Activated CD8-positive, alpha-beta T cell treated with anti-CD3 and anti-CD28 coated beads for 36 hours (primary cell): ENCODE results near the gene DEPP1. TPM values are rescaled to one million over a fixed set of nuclear protein-coding genes. Genes with fewer than 3 reads are reported as not detected.
A peak's percentile ranks its signal among the peaks of the same experiment; 100 is the strongest.
"Not testable (repeated sequence)": the region's sequence is repeated elsewhere in the genome, so short reads cannot be mapped to it uniquely, and the experiment has no call there.

Experiments used
- ATAC-seq: fragments of 200-7000 bp; cut with Tn5 transposase; one replicate; pipeline ENCODE4 v1.10.0; 2021; ENCODE audit warnings: mild to moderate bottlenecking, moderate library complexity
- CTCF ChIA-PET: fragments of 350-600 bp; sonication (Branson Sonifier 250); formaldehyde crosslinking; loops from one replicate; lab custom pipeline; 2021; ENCODE audit warnings: antibody characterized with exemption; lab: Charles Lee
- POLR2A ChIA-PET: fragments of 350-600 bp; sonication (Branson Sonifier 250); formaldehyde crosslinking; loops from one replicate; lab custom pipeline; 2021; ENCODE audit warnings: antibody characterized with exemption; lab: Charles Lee
- DNase-seq: peaks from one replicate; pipeline ENCODE4 v3.0.0-alpha.2; 2020
- H3K27ac Mint-ChIP-seq: one replicate; pipeline ENCODE4 v1.8.0; 2021; ENCODE audit warnings: mild to moderate bottlenecking, mixed read lengths
- H3K27me3 Mint-ChIP-seq: one replicate; pipeline ENCODE4 v1.8.0; 2021; ENCODE audit warnings: mixed read lengths
- H3K36me3 Mint-ChIP-seq: one replicate; pipeline ENCODE4 v1.8.0; 2021; ENCODE audit warnings: low read depth, mixed read lengths
- H3K4me1 Mint-ChIP-seq: one replicate; pipeline ENCODE4 v1.8.0; 2021; ENCODE audit warnings: low read depth, mixed read lengths
- H3K4me3 Mint-ChIP-seq: one replicate; pipeline ENCODE4 v1.8.0; 2021; ENCODE audit warnings: mild to moderate bottlenecking, moderate library complexity, mixed read lengths
- H3K9me3 Mint-ChIP-seq: one replicate; pipeline ENCODE4 v1.8.0; 2021; ENCODE audit warnings: mixed read lengths
- CTCF ChIP-seq: fragments of 200-600 bp; IDR thresholded peaks from one replicate; pipeline ENCODE4 v1.8.0; 2022; ENCODE audit warnings: antibody characterized with exemption, mild to moderate bottlenecking
- intact Hi-C: fragments of 100-400 bp; cut with micrococcal nuclease; formaldehyde crosslinking; loops from one replicate; pipeline ENCODE4 v1.10.0; 2022
- total RNA-seq, 2 experiments: library from RNA; stranded (reverse); gene quantifications; one replicate each; pipeline ENCODE4 v1.2.3, GENCODE V29; 2021

DEPP1 gene
- total RNA-seq: under 1 TPM; 0.16 to 0.27 TPM

GRCh38 chr10:44978570-44979280 lies at the start of gene DEPP1:
DEPP1 (minus strand) TSS chr10:44978809; CDS start chr10:44978030, 779 bp downstream.
- CTCF ChIA-PET: interaction anchor here (0.8 to 4.5 kb wide), 2 partner anchors 11 to 46 kb away, joined by 3 to 23 read pairs; no protein-coding TSS in a partner anchor
- TF ChIP-seq CTCF: no peak
- Mint-ChIP-seq H3K27ac (no peak within 1 kb of the TSS), H3K4me3 (no peak within 1 kb of the TSS), H3K4me1 (peaks cover 14% of the 10 kb centered on the region), H3K27me3 (no peaks in the 10 kb centered on the region), H3K36me3 (no peaks in the 10 kb centered on the region), H3K9me3 (no peaks in the 10 kb centered on the region)
- ATAC-seq: no peak
- intact Hi-C loops: no loop called here
- POLR2A ChIA-PET: interaction anchor here (0.7 to 1.2 kb wide), 2 partner anchors 20 to 22 kb away, joined by 3 read pairs; no protein-coding TSS in a partner anchor
- peak; percentile 30 for DNase-seq

- no peak overlapping the region for H3K27ac Mint-ChIP-seq
- CTCF ChIA-PET: no interaction called here
- peaks cover 10% of the 10 kb centered on the region for H3K9me3 Mint-ChIP-seq
- no peak overlapping the region for H3K4me3 Mint-ChIP-seq
- POLR2A ChIA-PET: no interaction called here
- no peaks in the 10 kb centered on the region for H3K36me3 Mint-ChIP-seq
- no peak for TF ChIP-seq CTCF
- no peak for ATAC-seq
- intact Hi-C loops: no loop called here
- no peaks in the 10 kb centered on the region for H3K27me3 Mint-ChIP-seq
- H3K4me1 Mint-ChIP-seq: no peaks in the 10 kb centered on the region
- no peak for DNase-seq
Measured at GRCh38 chr10:45023426-45023825, 44.8 kb upstream of the DEPP1 start.

- no peaks in the 10 kb centered on the region for H3K9me3 Mint-ChIP-seq
- ChIA-PET POLR2A (no interaction called here), CTCF (interaction anchor here (0.7 to 1.4 kb wide), 2 partner anchors 8 to 157 kb away, joined by 3 to 4 read pairs; no protein-coding TSS in a partner anchor)
- H3K4me3 Mint-ChIP-seq: no peak overlapping the region
- no peaks in the 10 kb centered on the region for H3K27me3 Mint-ChIP-seq
- intact Hi-C loops: no loop called here
- no peaks in the 10 kb centered on the region for H3K4me1 Mint-ChIP-seq
- DNase-seq (no peak), ATAC-seq (no peak)
- TF ChIP-seq CTCF: no peak
- no peak overlapping the region for H3K27ac Mint-ChIP-seq
- no peaks in the 10 kb centered on the region for H3K36me3 Mint-ChIP-seq
Measured at GRCh38 chr10:45015590-45015989, 37.0 kb upstream of the DEPP1 start.

- H3K9me3 Mint-ChIP-seq, H3K27ac Mint-ChIP-seq, H3K4me1 Mint-ChIP-seq, CTCF ChIA-PET, POLR2A ChIA-PET, ATAC-seq, H3K27me3 Mint-ChIP-seq, H3K36me3 Mint-ChIP-seq, DNase-seq, H3K4me3 Mint-ChIP-seq, intact Hi-C loops: not testable (repeated sequence)
Measured at GRCh38 chr10:45014557-45014956, 35.9 kb upstream of the DEPP1 start.

GRCh38 chr10:45008524-45009161 lies 30.0 kb upstream of the DEPP1 start:
- Mint-ChIP-seq H3K27me3 (no peaks in the 10 kb centered on the region), H3K36me3 (peaks cover 22% of the 10 kb centered on the region), H3K4me1 (peaks cover 6% of the 10 kb centered on the region), H3K4me3 (no peak overlapping the region), H3K27ac (no peak overlapping the region), H3K9me3 (peaks cover 14% of the 10 kb centered on the region)
- ATAC-seq: peak; percentile 82
- intact Hi-C loops: loop anchor here (10.0 kb wide), 1 partner anchor 226 kb away; no protein-coding TSS in a partner anchor
- ChIA-PET CTCF (interaction anchor here (1.0 to 1.9 kb wide), 5 partner anchors 8 to 237 kb away, joined by 3 to 4 read pairs (median 4); no protein-coding TSS in a partner anchor), POLR2A (no interaction called here)
- peak; percentile 31 for DNase-seq
- peak; percentile 80 for TF ChIP-seq CTCF
